ENCODE measurements around the gene ZPLD1. TPM values are rescaled to one million over a fixed set of nuclear protein-coding genes. Genes with fewer than 3 reads are reported as not detected.

ZPLD1 gene
- total RNA-seq, 2 experiments from 2014 or later, result not detected

DNA sequence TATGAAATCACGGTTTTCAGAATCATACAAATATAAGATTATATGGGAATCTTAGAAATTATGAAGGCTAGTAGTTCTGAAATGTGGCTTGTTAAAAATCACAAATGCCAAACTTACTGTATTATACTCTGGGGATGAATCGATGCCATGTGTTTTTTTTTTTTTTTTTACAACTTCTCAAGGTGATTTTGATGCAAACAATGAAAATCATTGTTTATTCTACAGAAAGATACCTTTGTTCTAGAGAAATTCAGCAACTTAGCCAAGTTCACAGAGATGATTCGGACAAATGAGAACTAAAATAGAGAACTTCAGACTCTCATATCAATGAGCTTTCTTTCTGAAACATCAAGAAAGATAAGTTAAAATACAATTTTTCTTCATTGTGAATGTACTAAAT lies 92.0 kb downstream of the ZPLD1 start:
- H3K27me3 Mint-ChIP-seq, result peaks cover 5% of the 10 kb centered on the region
- Histone ChIP-seq H3K4me1 (ENCODE audit: insufficient read depth, low read length) (no peaks in the 10 kb centered on the region), H3K36me3 (ENCODE audit: insufficient read depth, low read length) (no peaks in the 10 kb centered on the region), H3K4me3 (ENCODE audit: low read length) (no peak overlapping the region), H3K9me3 (ENCODE audit: control insufficient read depth in 1 of 2, insufficient read depth in 1 of 2, low read length in 2 of 2) (no peaks in the 10 kb centered on the region), H3K27ac (ENCODE audit: low read depth in 1 of 2, low read length in 2 of 2) (no peak overlapping the region), H3K27me3 (ENCODE audit: control insufficient read depth in 1 of 2, insufficient read depth in 2 of 2, low read length in 2 of 2) (no peaks in the 10 kb centered on the region)
- ChIA-PET CTCF (interaction anchor here (1.8 kb wide), 1 partner anchor 57 kb away, joined by 3 read pairs; no protein-coding TSS in a partner anchor), POLR2A (no interaction called here)
- no peaks in the 10 kb centered on the region for H3K36me3 Mint-ChIP-seq (ENCODE audit: low read depth)
- H3K4me3 Mint-ChIP-seq, result no peak overlapping the region
- no peak for DNase-seq
- intact Hi-C loops (cut with DNase I, micrococcal nuclease), result no loop called here
- H3K4me1 Mint-ChIP-seq (ENCODE audit: low read depth), result no peaks in the 10 kb centered on the region
- H3K27ac Mint-ChIP-seq, result no peak overlapping the region
- TF ChIP-seq CTCF (IDR thresholded peaks at IDR 0.05), result no peak
- no peaks in the 10 kb centered on the region for H3K9me3 Mint-ChIP-seq
- no peak for ATAC-seq (ENCODE audit: poor library complexity)

- CTCF ChIA-PET, result interaction anchor here (1.0 to 1.8 kb wide), 4 partner anchors 10 to 300 kb away, joined by 3 to 4 read pairs (median 3); no protein-coding TSS in a partner anchor
- H3K4me3 Mint-ChIP-seq, result no peak overlapping the region
- H3K27me3 Mint-ChIP-seq, result no peaks in the 10 kb centered on the region
- H3K27ac Mint-ChIP-seq, result no peak overlapping the region
- H3K36me3 ChIP-seq (ENCODE audit: insufficient read depth, low read length), result no peaks in the 10 kb centered on the region
- no peaks in the 10 kb centered on the region for H3K27me3 ChIP-seq (ENCODE audit: control insufficient read depth in 1 of 2, insufficient read depth in 2 of 2, low read length in 2 of 2)
- intact Hi-C loops (cut with DNase I, micrococcal nuclease), result no loop called here
- H3K4me1 ChIP-seq (ENCODE audit: insufficient read depth, low read length), result no peaks in the 10 kb centered on the region
- no peaks in the 10 kb centered on the region for H3K4me1 Mint-ChIP-seq (ENCODE audit: low read depth)
- no peak overlapping the region for H3K4me3 ChIP-seq (ENCODE audit: low read length)
- no peaks in the 10 kb centered on the region for H3K36me3 Mint-ChIP-seq (ENCODE audit: low read depth)
- no peak for TF ChIP-seq CTCF (IDR thresholded peaks at IDR 0.05)
- DNase-seq (no peak), ATAC-seq (ENCODE audit: poor library complexity) (no peak)
- H3K9me3 Mint-ChIP-seq, result no peaks in the 10 kb centered on the region
- H3K27ac ChIP-seq (ENCODE audit: low read depth in 1 of 2, low read length in 2 of 2), result no peak overlapping the region
- POLR2A ChIA-PET, result no interaction called here
- H3K9me3 ChIP-seq (ENCODE audit: control insufficient read depth in 1 of 2, insufficient read depth in 1 of 2, low read length in 2 of 2), result no peaks in the 10 kb centered on the region
These were observed 93.9 kb downstream of the ZPLD1 start for GRCh38 chr3:102528727-102529126.

All from CD4-positive, alpha-beta T cell (primary cell).